Upper lobe of left lung (tissue), 4 donors: Measurements from ENCODE around the gene PPFIA4.

Source experiments
- EP300 ChIP-seq, 4 donors: sonication (generic); formaldehyde crosslinking; IDR thresholded peaks; one replicate each; pipeline ENCODE4 v1.5.1; 2017; ENCODE audit warnings: antibody characterized with exemption in 4 of 4, control low read depth in 2 of 4
- POLR2A ChIP-seq, 4 donors: fragments of 450-650 bp; IDR thresholded peaks; one replicate each; pipeline ENCODE4 v1.5.1; 2016 to 2017; ENCODE audit warnings: antibody characterized with exemption in 4 of 4, mild to moderate bottlenecking in 2 of 4
- POLR2AphosphoS5 ChIP-seq, 2 donors: sonication (generic); formaldehyde crosslinking; IDR thresholded peaks; one replicate each; pipeline ENCODE4 v1.5.1; 2017; ENCODE audit warnings: antibody characterized with exemption in 2 of 2
- TF ChIP-seq, protein P1 (sequence below), 6 experiments: fragments of 450-650 bp in 4 of 6; fragments of 200-600 bp in 2 of 6; sonication (generic) in 2 of 6; IDR thresholded peaks; one replicate each; pipeline ENCODE4 v1.5.1; 2016 to 2019; ENCODE audit warnings: antibody characterized with exemption in 6 of 6

DNA sequence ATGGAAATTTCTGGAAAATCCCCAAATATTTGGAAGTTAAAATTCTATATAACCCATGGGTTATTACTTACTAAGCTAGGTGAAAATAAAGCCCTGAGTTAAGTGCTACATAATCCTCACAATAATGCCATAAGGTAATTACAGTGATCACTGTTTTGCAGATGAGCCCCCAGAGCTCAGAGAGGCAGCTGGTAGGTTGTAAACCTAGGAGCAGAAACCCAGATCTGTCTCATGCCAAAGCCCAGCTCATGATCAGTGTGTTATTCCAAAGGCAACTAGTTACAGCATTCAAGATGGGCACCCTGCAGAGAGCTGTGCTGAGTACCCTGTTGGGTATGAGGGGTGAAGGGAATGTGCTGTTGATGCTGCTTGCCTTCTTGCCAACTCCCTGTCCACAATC lies 70.3 kb downstream of the PPFIA4 start:
- TF ChIP-seq POLR2AphosphoS5 (IDR thresholded peaks at IDR 0.05): no peak
- TF ChIP-seq, protein P1, sequence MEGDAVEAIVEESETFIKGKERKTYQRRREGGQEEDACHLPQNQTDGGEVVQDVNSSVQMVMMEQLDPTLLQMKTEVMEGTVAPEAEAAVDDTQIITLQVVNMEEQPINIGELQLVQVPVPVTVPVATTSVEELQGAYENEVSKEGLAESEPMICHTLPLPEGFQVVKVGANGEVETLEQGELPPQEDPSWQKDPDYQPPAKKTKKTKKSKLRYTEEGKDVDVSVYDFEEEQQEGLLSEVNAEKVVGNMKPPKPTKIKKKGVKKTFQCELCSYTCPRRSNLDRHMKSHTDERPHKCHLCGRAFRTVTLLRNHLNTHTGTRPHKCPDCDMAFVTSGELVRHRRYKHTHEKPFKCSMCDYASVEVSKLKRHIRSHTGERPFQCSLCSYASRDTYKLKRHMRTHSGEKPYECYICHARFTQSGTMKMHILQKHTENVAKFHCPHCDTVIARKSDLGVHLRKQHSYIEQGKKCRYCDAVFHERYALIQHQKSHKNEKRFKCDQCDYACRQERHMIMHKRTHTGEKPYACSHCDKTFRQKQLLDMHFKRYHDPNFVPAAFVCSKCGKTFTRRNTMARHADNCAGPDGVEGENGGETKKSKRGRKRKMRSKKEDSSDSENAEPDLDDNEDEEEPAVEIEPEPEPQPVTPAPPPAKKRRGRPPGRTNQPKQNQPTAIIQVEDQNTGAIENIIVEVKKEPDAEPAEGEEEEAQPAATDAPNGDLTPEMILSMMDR (IDR thresholded peaks at IDR 0.05): no peak
- TF ChIP-seq EP300 (IDR thresholded peaks at IDR 0.05): no peak
- no peak for TF ChIP-seq POLR2A (IDR thresholded peaks at IDR 0.05)
